HCT116 (cell line): ENCODE measurements around the gene ABCA3. TPM values are rescaled to one million over a fixed set of nuclear protein-coding genes. Genes with fewer than 3 reads are reported as not detected.

Experiments used
- ATAC-seq: fragments of 200-7000 bp; cut with Tn5 transposase; 2 replicates; pipeline ENCODE4 v1.9.1; 2020; ENCODE audit warnings: mild to moderate bottlenecking, moderate library complexity
- BruUV-seq: library from RNA; stranded (reverse); fragments of 400-500 nt; replicated peaks from 2 replicates; lab custom pipeline; 2021; lab: Mats Ljungman, UMichigan
- CTCF ChIA-PET: fragments of 300-600 bp; sonication (Branson Sonifier 250); formaldehyde crosslinking; loops from one replicate; lab custom pipeline; 2021; ENCODE audit warnings: antibody characterized with exemption; lab: Charles Lee
- POLR2A ChIA-PET: fragments of 300-600, 350-600 bp; sonication (Branson Sonifier 250); formaldehyde crosslinking; loops from one replicate; lab custom pipeline; 2021; ENCODE audit warnings: antibody characterized with exemption; lab: Charles Lee
- RAD21 ChIA-PET, 2 experiments: fragments of 300-600 bp; sonication (Branson Sonifier 250); formaldehyde crosslinking; loops; one replicate each; lab custom pipeline; 2023; ENCODE audit warnings: low total read pairs in 2 of 2; ENCODE audit not compliant: uncharacterized antibody in 2 of 2, unreplicated experiment in 2 of 2, low non-redundant PET in 1 of 2; lab: Charles Lee
- DNase-seq: peaks from one replicate; pipeline ENCODE4 v3.0.0-alpha.2; 2010; ENCODE audit warnings: low read depth, low spot score
- H2AFZ ChIP-seq: fragments of 200-600 bp; shearing (Covaris generic), sonication (generic); 2 replicates; pipeline ENCODE4 v1.6.1; 2017; ENCODE audit warnings: low read depth, mixed run types, mixed read lengths, antibody characterized with exemption, low read length; ENCODE audit not compliant: poor library complexity, severe bottlenecking
- H3K27ac ChIP-seq: 2 replicates; pipeline ENCODE4 v1.5.1; 2012; ENCODE audit warnings: low read depth, low read length
- H3K27me3 ChIP-seq: fragments of 200-600 bp; sonication (generic); 2 replicates; pipeline ENCODE4 v1.6.1; 2016; ENCODE audit warnings: mixed run types, low read length, mixed read lengths; ENCODE audit not compliant: insufficient read depth
- H3K36me3 ChIP-seq, 2 experiments: fragments of 200-500 bp in 1 of 2; fragments of 200-600 bp in 1 of 2; sonication (Bioruptor generic) in 1 of 2; sonication (generic) in 1 of 2; 2 replicates each; pipeline versions ENCODE4 v1.5.1 to v1.6.1; 2014 to 2016; ENCODE audit warnings: low read length in 2 of 2, inconsistent platforms in 1 of 2, mixed read lengths in 1 of 2, mixed run types in 1 of 2; ENCODE audit not compliant: insufficient read depth in 2 of 2, control insufficient read depth in 1 of 2
- H3K4me1 ChIP-seq, 2 experiments: fragments of 200-600 bp in 1 of 2; sonication (generic) in 1 of 2; 2 replicates each; pipeline versions ENCODE4 v1.5.1 to v1.6.1; 2012 to 2017; ENCODE audit warnings: low read length in 2 of 2, inconsistent platforms in 1 of 2, mild to moderate bottlenecking in 1 of 2, mixed read lengths in 1 of 2, mixed run types in 1 of 2, moderate library complexity in 1 of 2; ENCODE audit not compliant: insufficient read depth in 2 of 2, control insufficient read depth in 1 of 2
- H3K4me2 ChIP-seq: fragments of 200-600 bp; sonication (generic); 2 replicates; pipeline ENCODE4 v1.6.1; 2017; ENCODE audit warnings: mixed run types, low read length, mixed read lengths
- H3K4me3 ChIP-seq, 2 experiments: fragments of 200-600 bp in 1 of 2; sonication (generic) in 1 of 2; replicated peaks in 1 of 2; 2 replicates each; pipeline ENCODE4 v1.5.1; 2011 to 2016; ENCODE audit warnings: low read length in 2 of 2, control low read depth in 1 of 2, low read depth in 1 of 2, mild to moderate bottlenecking in 1 of 2, mixed read lengths in 1 of 2, mixed run types in 1 of 2
- H3K79me2 ChIP-seq: fragments of 200-600 bp; sonication (generic); 2 replicates; pipeline ENCODE4 v1.6.1; 2017; ENCODE audit warnings: mild to moderate bottlenecking, mixed run types, low read length, moderate library complexity, mixed read lengths; ENCODE audit not compliant: insufficient read depth
- H3K9ac ChIP-seq: fragments of 200-600 bp; sonication (generic); 2 replicates; pipeline ENCODE4 v1.6.1; 2016; ENCODE audit warnings: low read length, mixed read lengths
- H3K9me2 ChIP-seq: fragments of 200-600 bp; sonication (generic), shearing (Covaris generic); 2 replicates; pipeline ENCODE4 v1.6.1; 2017; ENCODE audit warnings: mixed run types, mild to moderate bottlenecking, moderate library complexity; ENCODE audit not compliant: insufficient read depth
- H3K9me3 ChIP-seq, 2 experiments: fragments of 200-500 bp in 1 of 2; fragments of 200-600 bp in 1 of 2; sonication (Bioruptor generic) in 1 of 2; sonication (generic) in 1 of 2; 2 replicates each; pipeline ENCODE4 v1.6.1; 2014 to 2017; ENCODE audit warnings: low read length in 2 of 2, mixed read lengths in 2 of 2, inconsistent platforms in 1 of 2, low read depth in 1 of 2, mild to moderate bottlenecking in 1 of 2, mixed run types in 1 of 2, moderate library complexity in 1 of 2; ENCODE audit not compliant: control insufficient read depth in 1 of 2, insufficient read depth in 1 of 2
- H4K20me1 ChIP-seq: fragments of 200-600 bp; sonication (generic), shearing (Covaris generic); 2 replicates; pipeline ENCODE4 v1.6.1; 2017; ENCODE audit warnings: mixed run types, mild to moderate bottlenecking, moderate library complexity; ENCODE audit not compliant: insufficient read depth
- ATF3 ChIP-seq: IDR thresholded peaks from 2 replicates; pipeline ENCODE4 v1.6.1; 2012
- CBX3 ChIP-seq: IDR thresholded peaks from 2 replicates; pipeline ENCODE4 v1.6.1; 2012; ENCODE audit warnings: low read depth
- CEBPB ChIP-seq: IDR thresholded peaks from 2 replicates; pipeline ENCODE4 v1.6.1; 2012; ENCODE audit warnings: low read depth
- EGR1 ChIP-seq: IDR thresholded peaks from 2 replicates; pipeline ENCODE4 v1.6.1; 2012; ENCODE audit warnings: low read depth
- ELF1 ChIP-seq: IDR thresholded peaks from 2 replicates; pipeline ENCODE4 v1.6.1; 2012; ENCODE audit warnings: low read depth, borderline replicate concordance
- EZH2 ChIP-seq: fragments of 200-600 bp; sonication (generic); IDR thresholded peaks from 2 replicates; pipeline ENCODE4 v1.6.1; 2017; ENCODE audit warnings: antibody characterized with exemption, mixed run types
- EZH2phosphoT487 ChIP-seq: fragments of 200-600 bp; IDR thresholded peaks from 2 replicates; pipeline ENCODE4 v1.6.1; 2018; ENCODE audit warnings: antibody characterized with exemption, borderline replicate concordance
- FOSL1 ChIP-seq: IDR thresholded peaks from 2 replicates; pipeline ENCODE4 v1.6.1; 2012; ENCODE audit warnings: low read depth
- JUND ChIP-seq: IDR thresholded peaks from 2 replicates; pipeline ENCODE4 v1.6.1; 2012
- MAX ChIP-seq: IDR thresholded peaks from 2 replicates; pipeline ENCODE4 v1.6.1; 2012
- POLR2A ChIP-seq: IDR thresholded peaks from 2 replicates; pipeline ENCODE4 v1.7.0; 2011; ENCODE audit warnings: borderline replicate concordance; ENCODE audit not compliant: insufficient read depth, insufficient read length; ENCODE audit errors: extremely low read depth
- POLR2AphosphoS5 ChIP-seq: IDR thresholded peaks from 2 replicates; pipeline ENCODE4 v1.6.1; 2011; ENCODE audit warnings: mild to moderate bottlenecking, low read depth, low read length, moderate library complexity
- RAD21 ChIP-seq: IDR thresholded peaks from 2 replicates; pipeline ENCODE4 v1.6.1; 2012; ENCODE audit warnings: low read depth, mild to moderate bottlenecking
- SIN3A ChIP-seq: IDR thresholded peaks from 2 replicates; pipeline ENCODE4 v1.6.1; 2012; ENCODE audit warnings: low read depth
- SP1 ChIP-seq: IDR thresholded peaks from 2 replicates; pipeline ENCODE4 v1.6.1; 2012; ENCODE audit warnings: low read depth
- SRF ChIP-seq: IDR thresholded peaks from 2 replicates; pipeline ENCODE4 v1.6.1; 2012; ENCODE audit warnings: low read depth
- TCF7L2 ChIP-seq: IDR thresholded peaks from 2 replicates; pipeline ENCODE4 v1.7.0; 2011; ENCODE audit warnings: borderline replicate concordance, inconsistent platforms; ENCODE audit not compliant: insufficient read depth, insufficient read length; ENCODE audit errors: extremely low read depth
- YY1 ChIP-seq: IDR thresholded peaks from 2 replicates; pipeline ENCODE4 v1.6.1; 2011; ENCODE audit warnings: low read length, low read depth, moderate library complexity, mild to moderate bottlenecking; ENCODE audit not compliant: insufficient replicate concordance; ENCODE audit errors: extremely low read depth
- ZFX ChIP-seq: fragments of 450-650 bp; IDR thresholded peaks from 2 replicates; pipeline ENCODE4 v1.6.1; 2017
- ZNF274 ChIP-seq: fragments of 200-500 bp; sonication (Bioruptor generic); IDR thresholded peaks from 2 replicates; pipeline ENCODE4 v1.6.1; 2014; ENCODE audit warnings: mild to moderate bottlenecking, low read depth, low read length, inconsistent platforms
- intact Hi-C: fragments of 100-400 bp; cut with micrococcal nuclease; formaldehyde crosslinking; loops from 2 replicates; pipeline ENCODE4 v1.10.0; 2022
- total RNA-seq: library from RNA; stranded (reverse); gene quantifications from one replicate; pipeline ENCODE4 v1.2.1, GENCODE V29; 2021; ENCODE audit not compliant: unreplicated experiment
- TF ChIP-seq, protein P1 (sequence below): IDR thresholded peaks from 2 replicates; pipeline ENCODE4 v1.6.1; 2011; ENCODE audit warnings: mild to moderate bottlenecking, low read length, moderate library complexity; ENCODE audit not compliant: insufficient replicate concordance; ENCODE audit errors: extremely low read depth
- TF ChIP-seq, protein P2 (sequence below), 3 experiments: fragments of 200-600 bp in 1 of 3; sonication (generic) in 1 of 3; IDR thresholded peaks in 2 of 3; conservative IDR thresholded peaks in 1 of 3; 2 replicates each; pipeline ENCODE4 v1.5.1; 2012 to 2017; ENCODE audit warnings: low read depth in 2 of 3, low read length in 2 of 3, antibody characterized with exemption in 1 of 3, borderline replicate concordance in 1 of 3, control low read depth in 1 of 3, mild to moderate bottlenecking in 1 of 3, mixed read lengths in 1 of 3, mixed run types in 1 of 3, moderate library complexity in 1 of 3; ENCODE audit not compliant: insufficient read depth in 1 of 3

ABCA3 gene
- total RNA-seq, 1 experiment from 2014 or later = 5.4 TPM

DNA sequence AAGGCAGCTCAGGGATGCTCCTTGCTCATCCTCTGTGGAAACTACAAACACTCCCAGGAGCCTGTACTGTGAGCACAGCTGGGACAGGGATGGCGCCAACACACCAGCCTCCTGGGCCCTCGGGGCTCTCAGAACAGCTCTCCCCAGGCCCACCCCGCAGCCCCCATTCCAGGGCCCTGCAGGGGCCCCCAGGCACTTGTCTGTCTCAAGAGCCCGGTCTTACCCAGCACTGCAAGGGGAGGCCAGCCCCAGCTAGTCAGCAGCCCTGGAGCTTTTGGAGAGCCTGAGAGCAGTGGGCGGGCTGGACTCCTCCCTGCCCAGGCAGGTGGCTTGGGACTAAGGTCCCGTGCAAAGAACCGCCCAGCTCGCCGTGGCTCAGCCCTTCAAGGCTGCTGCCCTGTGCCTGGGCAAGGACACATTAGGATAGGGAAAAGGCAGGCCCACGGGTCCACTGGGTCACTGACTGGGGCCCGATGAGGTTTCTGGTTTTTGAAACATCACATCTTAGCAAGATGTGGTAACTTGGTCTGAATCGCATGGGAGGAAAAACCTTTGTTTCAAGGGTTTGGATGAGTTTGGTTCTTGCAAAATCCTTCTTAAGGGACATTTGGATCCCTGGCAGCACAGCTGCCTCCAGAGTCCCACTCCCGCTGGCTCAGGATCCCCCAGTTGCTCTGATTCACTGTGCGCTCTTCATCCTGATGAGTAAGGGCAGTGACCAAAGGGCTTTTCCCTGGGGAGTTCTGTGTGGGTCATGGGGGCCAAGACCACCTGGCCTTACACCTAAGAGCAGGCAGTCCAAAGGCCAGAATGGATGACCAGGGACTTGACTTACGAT lies 101.5 kb downstream of the ABCA3 start:
- ATAC-seq (peak; percentile 46), DNase-seq (no peak)
- peaks cover 10 to 19% of the 10 kb centered on the region in 2 experiments; a peak in 3 of 4 replicates for H3K36me3 ChIP-seq
- H3K79me2 ChIP-seq = peaks cover 10% of the 10 kb centered on the region; the same call in 1 of the 2 replicates
- no peak overlapping the region for H3K9ac ChIP-seq
- intact Hi-C loops = no loop called here
- H3K4me3 ChIP-seq = no peak overlapping the region
- POLR2A ChIA-PET = interaction anchor here (1.2 to 1.5 kb wide), 2 partner anchors 12 to 13 kb away, joined by 6 to 8 read pairs; partner anchors contain the start of gene ECI1
- no peak overlapping the region for H2AFZ ChIP-seq
- RAD21 ChIA-PET = interaction anchor here in 1 of 2 experiments (0.8 kb wide), 1 partner anchor 44 kb away, joined by 3 read pairs; no protein-coding TSS in a partner anchor
- H3K9me2 ChIP-seq = no peaks in the 10 kb centered on the region
- H3K27me3 ChIP-seq = no peaks in the 10 kb centered on the region
- no peak overlapping the region for H3K4me2 ChIP-seq
- H3K27ac ChIP-seq = peak overlapping the region; percentile 4; the same call in 1 of the 2 replicates
- CTCF ChIA-PET = no interaction called here
- TF ChIP-seq ELF1 (no peak), ZNF274 (no peak), JUND (no peak), TCF7L2 (no peak), CBX3 (no peak), EZH2phosphoT487 (no peak), POLR2A (no peak), RAD21 (no peak), EZH2 (no peak), CEBPB (no peak), SRF (no peak), ATF3 (no peak), POLR2AphosphoS5 (peak; percentile 14; the same call in 1 of the 2 replicates), SP1 (no peak), SIN3A (peak; percentile 44; the same call in 1 of the 2 replicates), MAX (0 out of 2 replicates have a peak, but pooled peaks have one; percentile 11), ZFX (no peak), YY1 (no peak), EGR1 (0 out of 2 replicates have a peak, but pooled peaks have one; percentile 32), FOSL1 (no peak)
- TF ChIP-seq, protein P1, sequence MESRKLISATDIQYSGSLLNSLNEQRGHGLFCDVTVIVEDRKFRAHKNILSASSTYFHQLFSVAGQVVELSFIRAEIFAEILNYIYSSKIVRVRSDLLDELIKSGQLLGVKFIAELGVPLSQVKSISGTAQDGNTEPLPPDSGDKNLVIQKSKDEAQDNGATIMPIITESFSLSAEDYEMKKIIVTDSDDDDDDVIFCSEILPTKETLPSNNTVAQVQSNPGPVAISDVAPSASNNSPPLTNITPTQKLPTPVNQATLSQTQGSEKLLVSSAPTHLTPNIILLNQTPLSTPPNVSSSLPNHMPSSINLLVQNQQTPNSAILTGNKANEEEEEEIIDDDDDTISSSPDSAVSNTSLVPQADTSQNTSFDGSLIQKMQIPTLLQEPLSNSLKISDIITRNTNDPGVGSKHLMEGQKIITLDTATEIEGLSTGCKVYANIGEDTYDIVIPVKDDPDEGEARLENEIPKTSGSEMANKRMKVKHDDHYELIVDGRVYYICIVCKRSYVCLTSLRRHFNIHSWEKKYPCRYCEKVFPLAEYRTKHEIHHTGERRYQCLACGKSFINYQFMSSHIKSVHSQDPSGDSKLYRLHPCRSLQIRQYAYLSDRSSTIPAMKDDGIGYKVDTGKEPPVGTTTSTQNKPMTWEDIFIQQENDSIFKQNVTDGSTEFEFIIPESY = no peak
- TF ChIP-seq, protein P2, sequence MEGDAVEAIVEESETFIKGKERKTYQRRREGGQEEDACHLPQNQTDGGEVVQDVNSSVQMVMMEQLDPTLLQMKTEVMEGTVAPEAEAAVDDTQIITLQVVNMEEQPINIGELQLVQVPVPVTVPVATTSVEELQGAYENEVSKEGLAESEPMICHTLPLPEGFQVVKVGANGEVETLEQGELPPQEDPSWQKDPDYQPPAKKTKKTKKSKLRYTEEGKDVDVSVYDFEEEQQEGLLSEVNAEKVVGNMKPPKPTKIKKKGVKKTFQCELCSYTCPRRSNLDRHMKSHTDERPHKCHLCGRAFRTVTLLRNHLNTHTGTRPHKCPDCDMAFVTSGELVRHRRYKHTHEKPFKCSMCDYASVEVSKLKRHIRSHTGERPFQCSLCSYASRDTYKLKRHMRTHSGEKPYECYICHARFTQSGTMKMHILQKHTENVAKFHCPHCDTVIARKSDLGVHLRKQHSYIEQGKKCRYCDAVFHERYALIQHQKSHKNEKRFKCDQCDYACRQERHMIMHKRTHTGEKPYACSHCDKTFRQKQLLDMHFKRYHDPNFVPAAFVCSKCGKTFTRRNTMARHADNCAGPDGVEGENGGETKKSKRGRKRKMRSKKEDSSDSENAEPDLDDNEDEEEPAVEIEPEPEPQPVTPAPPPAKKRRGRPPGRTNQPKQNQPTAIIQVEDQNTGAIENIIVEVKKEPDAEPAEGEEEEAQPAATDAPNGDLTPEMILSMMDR (IDR thresholded peaks at IDR 0.05 in 2 of 3, conservative IDR thresholded peaks at IDR 0.05 in 1 of 3; ENCODE audit: borderline replicate concordance in 1 of 3, insufficient read depth in 1 of 3, low read depth in 2 of 3, low read length in 2 of 3) = no peak
- no TSS peak for BruUV-seq
- H4K20me1 ChIP-seq = no peaks in the 10 kb centered on the region
- H3K9me3 ChIP-seq = no peaks in the 10 kb centered on the region
- H3K4me1 ChIP-seq = peaks cover 0 to 14% of the 10 kb centered on the region in 2 experiments; a peak in 3 of 4 replicates
